CD14-positive monocyte (primary cell): ENCODE data around the gene MRGPRE. TPM values are rescaled to one million over a fixed set of nuclear protein-coding genes. Genes with fewer than 3 reads are reported as not detected.

ENCODE experiments used
- DNase-seq, 3 donors: peaks; one replicate each; pipeline ENCODE4 v3.0.0-alpha.2; 2011 to 2022
- H2AFZ ChIP-seq: 2 replicates; pipeline ENCODE4 v1.6.0; 2012; ENCODE audit warnings: mild to moderate bottlenecking, low read depth, low read length, inconsistent platforms; ENCODE audit not compliant: insufficient read depth, poor library complexity, severe bottlenecking
- H3K27ac ChIP-seq, 2 donors: 1 replicate in 1 of 2; 2 replicates in 1 of 2; pipeline ENCODE4 v1.5.1; 2012 to 2013; ENCODE audit warnings: low read length in 2 of 2, control low read depth in 1 of 2, inconsistent platforms in 1 of 2, low read depth in 1 of 2, mild to moderate bottlenecking in 1 of 2
- H3K27me3 ChIP-seq, 2 donors: one replicate each; pipeline versions ENCODE4 v1.6.0 to v1.6.1; 2011 to 2013; ENCODE audit warnings: low read length in 2 of 2; ENCODE audit not compliant: control insufficient read depth in 2 of 2, insufficient read depth in 2 of 2
- H3K36me3 ChIP-seq, 2 donors: replicated peaks in 1 of 2; 1 replicate in 1 of 2; 2 replicates in 1 of 2; pipeline versions ENCODE4 v1.5.1 to v1.6.1; 2012 to 2013; ENCODE audit warnings: low read length in 2 of 2, control low read depth in 1 of 2, inconsistent platforms in 1 of 2, mild to moderate bottlenecking in 1 of 2; ENCODE audit not compliant: insufficient read depth in 2 of 2, control insufficient read depth in 1 of 2
- H3K4me1 ChIP-seq, 2 donors: 1 replicate in 1 of 2; 2 replicates in 1 of 2; pipeline versions ENCODE4 v1.5.1 to v1.6.1; 2012 to 2013; ENCODE audit warnings: low read length in 2 of 2, control low read depth in 1 of 2, inconsistent platforms in 1 of 2, mild to moderate bottlenecking in 1 of 2, moderate library complexity in 1 of 2; ENCODE audit not compliant: insufficient read depth in 2 of 2, control insufficient read depth in 1 of 2
- H3K4me2 ChIP-seq: replicated peaks from 2 replicates; pipeline ENCODE3; 2012; ENCODE audit warnings: low read length, moderate library complexity, mild to moderate bottlenecking; ENCODE audit not compliant: poor library complexity, severe bottlenecking; ENCODE audit errors: extremely low read depth
- H3K4me3 ChIP-seq, 3 experiments: fragments of 200-600 bp in 1 of 3; sonication (generic) in 1 of 3; replicated peaks in 1 of 3; 1 replicate in 2 of 3; 2 replicates in 1 of 3; pipeline ENCODE4 v1.5.1; 2011 to 2013; ENCODE audit warnings: low read length in 3 of 3, mild to moderate bottlenecking in 3 of 3, control low read depth in 2 of 3, low read depth in 2 of 3, inconsistent platforms in 1 of 3, moderate library complexity in 1 of 3
- H3K79me2 ChIP-seq: 2 replicates; pipeline ENCODE4 v1.6.0; 2012; ENCODE audit warnings: mild to moderate bottlenecking, control low read depth, inconsistent platforms, low read length, moderate library complexity; ENCODE audit not compliant: insufficient read depth
- H3K9ac ChIP-seq: 2 replicates; pipeline ENCODE4 v1.6.0; 2017; ENCODE audit warnings: low read length, mild to moderate bottlenecking; ENCODE audit not compliant: insufficient read depth, poor library complexity, severe bottlenecking
- H3K9me3 ChIP-seq, 2 donors: replicated peaks in 1 of 2; 1 replicate in 1 of 2; 2 replicates in 1 of 2; pipeline versions ENCODE4 v1.5.1 to v1.6.1; 2012 to 2013; ENCODE audit warnings: low read length in 2 of 2, control low read depth in 1 of 2; ENCODE audit not compliant: control insufficient read depth in 1 of 2, insufficient read depth in 1 of 2
- H4K20me1 ChIP-seq: 2 replicates; pipeline ENCODE4 v1.6.0; 2012; ENCODE audit warnings: mild to moderate bottlenecking, low read length, control low read depth, moderate library complexity; ENCODE audit not compliant: insufficient read depth
- H3K27ac Mint-ChIP-seq, 7 donors: one replicate each; pipeline ENCODE4 v1.8.0; 2020; ENCODE audit warnings: mild to moderate bottlenecking in 7 of 7, mixed read lengths in 7 of 7, moderate library complexity in 6 of 7, inconsistent platforms in 2 of 7
- H3K27me3 Mint-ChIP-seq, 3 donors: one replicate each; pipeline ENCODE4 v1.8.0; 2021 to 2022; ENCODE audit warnings: low read depth in 3 of 3, mild to moderate bottlenecking in 3 of 3, mixed read lengths in 3 of 3, moderate library complexity in 3 of 3, inconsistent platforms in 1 of 3
- H3K36me3 Mint-ChIP-seq, 2 donors: one replicate each; pipeline ENCODE4 v1.8.0; 2020; ENCODE audit warnings: mixed read lengths in 2 of 2, inconsistent platforms in 1 of 2, mild to moderate bottlenecking in 1 of 2
- H3K4me1 Mint-ChIP-seq: one replicate; pipeline ENCODE4 v1.8.0; 2020; ENCODE audit warnings: mild to moderate bottlenecking, mixed read lengths
- H3K4me3 Mint-ChIP-seq, 2 donors: one replicate each; pipeline ENCODE4 v1.8.0; 2020; ENCODE audit warnings: mild to moderate bottlenecking in 2 of 2, mixed read lengths in 2 of 2, moderate library complexity in 1 of 2
- H3K9me3 Mint-ChIP-seq, 7 donors: one replicate each; pipeline ENCODE4 v1.8.0; 2020 to 2022; ENCODE audit warnings: mixed read lengths in 7 of 7, mild to moderate bottlenecking in 6 of 7, moderate library complexity in 6 of 7, inconsistent platforms in 2 of 7
- CTCF ChIP-seq: fragments of 200-600 bp; IDR thresholded peaks from one replicate; pipeline ENCODE4 v1.8.0; 2022; ENCODE audit warnings: antibody characterized with exemption, mild to moderate bottlenecking
- whole genome bisulfite sequencing: methylation state at CpG from one replicate; pipeline ENCODE4 v1.1.5; 2013; ENCODE audit warnings: missing lambda C conversion rate; ENCODE audit not compliant: insufficient coverage; 5-methylcytosine and 5-hydroxymethylcytosine counted together
- intact Hi-C, 2 donors: fragments of 100-400 bp; cut with micrococcal nuclease; formaldehyde crosslinking; loops; one replicate each; pipeline versions ENCODE4 v1.15.0 to v1.15.1; 2023
- polyA plus RNA-seq, 3 donors: library from polyadenylated mRNA; depleted of rRNA in 1 of 3; unstranded in 2 of 3; stranded (reverse) in 1 of 3; fragments of 300-500 nt in 2 of 3; fragments of >200 nt in 1 of 3; fragmentation: Illumina TruSeq in 2 of 3; gene quantifications; 1 replicate in 2 of 3; 2 replicates in 1 of 3; pipeline ENCODE4 v1.2.3, GENCODE V29; 2012 to 2021

MRGPRE gene
- polyA plus RNA-seq, 3 donors: not detected

- no peak for TF ChIP-seq CTCF
- no peak for DNase-seq
- Mint-ChIP-seq H3K27me3 (peaks cover 21 to 35% (median 25%) of the 10 kb centered on the region in 3 donors), H3K4me1 (no peaks in the 10 kb centered on the region), H3K36me3 (no peaks in the 10 kb centered on the region), H3K4me3 (no peak overlapping the region), H3K9me3 (peaks cover 3 to 12% (median 8%) of the 10 kb centered on the region in 7 donors), H3K27ac (no peak overlapping the region)
- no peaks in the 10 kb centered on the region for H4K20me1 ChIP-seq
- H3K4me2 ChIP-seq: no peak overlapping the region
- H3K9me3 ChIP-seq: peaks cover 0 to 4% of the 10 kb centered on the region in 2 donors
- H3K4me3 ChIP-seq: no peak overlapping the region
- no peak overlapping the region for H3K27ac ChIP-seq
- WGBS: 100% methylated on average over 1 of the region's 1 CpG
- H2AFZ ChIP-seq: no peak overlapping the region
- H3K4me1 ChIP-seq: peaks cover 0 to 9% of the 10 kb centered on the region in 2 donors
- peaks cover 4 to 32% of the 10 kb centered on the region in 2 donors for H3K27me3 ChIP-seq
- no peak overlapping the region for H3K9ac ChIP-seq
- no peaks in the 10 kb centered on the region for H3K36me3 ChIP-seq
- H3K79me2 ChIP-seq: no peaks in the 10 kb centered on the region
- intact Hi-C loops: no loop called here
These were observed 25.4 kb downstream of the MRGPRE start for GRCh38 chr11:3206922-3207204.

DNA sequence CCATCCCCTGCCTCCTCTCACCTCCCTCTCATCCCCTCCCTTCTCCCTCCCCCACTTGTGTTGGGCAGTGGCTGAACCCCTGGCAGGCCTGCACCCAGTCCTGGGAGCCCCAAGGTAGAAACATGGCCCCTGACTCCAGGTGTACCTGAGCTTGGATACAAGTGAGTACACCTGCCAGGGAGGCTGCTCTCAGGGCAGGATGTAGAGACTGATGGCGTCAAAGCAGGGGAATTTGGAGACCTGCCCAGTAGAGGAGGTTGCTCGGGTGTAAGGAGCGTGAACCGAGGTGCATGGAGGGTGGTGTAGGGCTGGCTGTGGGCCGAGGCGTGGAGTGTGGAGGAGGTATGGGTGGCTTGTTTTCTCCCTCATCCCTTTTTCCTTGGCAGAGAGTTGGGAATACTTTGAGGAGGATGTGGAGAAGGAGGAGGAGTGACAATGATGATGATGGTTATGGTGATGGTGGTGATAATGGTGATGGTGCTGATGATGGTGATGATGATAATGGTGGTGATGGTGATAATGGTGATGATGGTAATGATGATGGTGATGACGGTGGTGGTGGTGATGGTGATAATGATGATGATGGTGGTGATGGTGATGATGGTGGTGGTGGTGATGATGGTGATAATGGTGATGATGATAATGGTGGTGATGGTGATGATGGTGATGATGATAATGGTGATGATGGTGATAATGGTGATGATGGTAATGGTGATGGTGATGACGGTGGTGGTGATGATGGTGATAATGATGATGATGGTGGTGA lies 25.9 kb downstream of the MRGPRE start:
- 91% methylated on average over 8 of the region's 8 CpGs for WGBS
- no peak overlapping the region for H2AFZ ChIP-seq
- Mint-ChIP-seq H3K27ac (peak overlapping the region in 1 of 7 donors; percentile 0), H3K4me3 (no peak overlapping the region), H3K36me3 (no peaks in the 10 kb centered on the region), H3K4me1 (no peaks in the 10 kb centered on the region), H3K27me3 (peaks cover 24 to 40% (median 30%) of the 10 kb centered on the region in 3 donors), H3K9me3 (peaks cover 0 to 10% (median 6%) of the 10 kb centered on the region in 7 donors)
- H3K4me1 ChIP-seq: peaks cover 0 to 9% of the 10 kb centered on the region in 2 donors
- intact Hi-C loops: no loop called here
- no peak overlapping the region for H3K9ac ChIP-seq
- no peak overlapping the region for H3K4me2 ChIP-seq
- no peaks in the 10 kb centered on the region for H3K79me2 ChIP-seq
- no peak overlapping the region for H3K27ac ChIP-seq
- DNase-seq: no peak
- no peaks in the 10 kb centered on the region for H3K36me3 ChIP-seq
- H3K4me3 ChIP-seq: no peak overlapping the region
- peaks cover 0 to under 1% of the 10 kb centered on the region in 2 donors for H3K9me3 ChIP-seq
- TF ChIP-seq CTCF: no peak
- H4K20me1 ChIP-seq: no peaks in the 10 kb centered on the region
- peaks cover 4 to 36% of the 10 kb centered on the region in 2 donors for H3K27me3 ChIP-seq
